WERI-Rb-1 (cell line): ENCODE data around the gene VSIG4.
"Not testable (repeated sequence)": the region's sequence is repeated elsewhere in the genome, so short reads cannot be mapped to it uniquely, and the experiment has no call there.

Source experiments
- DNase-seq: peaks from one replicate; pipeline ENCODE4 v3.0.0-alpha.2; 2020
- H3K27ac ChIP-seq: fragments of 250-450 bp; sonication (Bioruptor Pico); 2 replicates; pipeline ENCODE4 v1.5.1; 2020; ENCODE audit warnings: mild to moderate bottlenecking, moderate library complexity
- H3K27me3 ChIP-seq: fragments of 250-450 bp; sonication (Bioruptor Pico); 2 replicates; pipeline ENCODE4 v1.5.1; 2021; ENCODE audit warnings: mild to moderate bottlenecking, low read depth, moderate library complexity; ENCODE audit not compliant: insufficient read depth, severe bottlenecking
- H3K36me3 ChIP-seq: fragments of 250-450 bp; sonication (Bioruptor Pico); 2 replicates; pipeline ENCODE4 v1.5.1; 2020; ENCODE audit warnings: mild to moderate bottlenecking, moderate library complexity
- H3K4me3 ChIP-seq: 2 replicates; pipeline ENCODE4 v1.5.1; 2011; ENCODE audit warnings: low read depth, mild to moderate bottlenecking, control low read depth, low read length
- H3K9me3 ChIP-seq: fragments of 250-450 bp; sonication (Bioruptor Pico); 2 replicates; pipeline ENCODE4 v1.5.1; 2021; ENCODE audit warnings: mild to moderate bottlenecking, moderate library complexity; ENCODE audit not compliant: severe bottlenecking
- TF ChIP-seq, protein P1 (sequence below): IDR thresholded peaks from 2 replicates; pipeline ENCODE4 v1.5.1; 2011; ENCODE audit warnings: low read depth, mild to moderate bottlenecking, control low read depth, inconsistent platforms, low read length

VSIG4 gene

GRCh38 chrX:65993332-65993731 is 46.5 kb downstream of the VSIG4 start:
- TF ChIP-seq, protein P1, sequence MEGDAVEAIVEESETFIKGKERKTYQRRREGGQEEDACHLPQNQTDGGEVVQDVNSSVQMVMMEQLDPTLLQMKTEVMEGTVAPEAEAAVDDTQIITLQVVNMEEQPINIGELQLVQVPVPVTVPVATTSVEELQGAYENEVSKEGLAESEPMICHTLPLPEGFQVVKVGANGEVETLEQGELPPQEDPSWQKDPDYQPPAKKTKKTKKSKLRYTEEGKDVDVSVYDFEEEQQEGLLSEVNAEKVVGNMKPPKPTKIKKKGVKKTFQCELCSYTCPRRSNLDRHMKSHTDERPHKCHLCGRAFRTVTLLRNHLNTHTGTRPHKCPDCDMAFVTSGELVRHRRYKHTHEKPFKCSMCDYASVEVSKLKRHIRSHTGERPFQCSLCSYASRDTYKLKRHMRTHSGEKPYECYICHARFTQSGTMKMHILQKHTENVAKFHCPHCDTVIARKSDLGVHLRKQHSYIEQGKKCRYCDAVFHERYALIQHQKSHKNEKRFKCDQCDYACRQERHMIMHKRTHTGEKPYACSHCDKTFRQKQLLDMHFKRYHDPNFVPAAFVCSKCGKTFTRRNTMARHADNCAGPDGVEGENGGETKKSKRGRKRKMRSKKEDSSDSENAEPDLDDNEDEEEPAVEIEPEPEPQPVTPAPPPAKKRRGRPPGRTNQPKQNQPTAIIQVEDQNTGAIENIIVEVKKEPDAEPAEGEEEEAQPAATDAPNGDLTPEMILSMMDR: no peak
- H3K27me3 ChIP-seq: peaks cover 11% of the 10 kb centered on the region
- H3K9me3 ChIP-seq: no peaks in the 10 kb centered on the region
- no peak overlapping the region for H3K4me3 ChIP-seq
- DNase-seq: no peak
- H3K27ac ChIP-seq: no peak overlapping the region
- no peaks in the 10 kb centered on the region for H3K36me3 ChIP-seq

GRCh38 chrX:65990702-65991101 is 49.2 kb downstream of the VSIG4 start:
- H3K9me3 ChIP-seq: no peaks in the 10 kb centered on the region
- H3K27ac ChIP-seq: no peak overlapping the region
- peaks cover 19% of the 10 kb centered on the region for H3K27me3 ChIP-seq
- no peak for DNase-seq
- TF ChIP-seq, protein P1: no peak
- H3K4me3 ChIP-seq: no peak overlapping the region
- H3K36me3 ChIP-seq: no peaks in the 10 kb centered on the region

GRCh38 chrX:65987811-65988210 is 52.1 kb downstream of the VSIG4 start:
- DNase-seq: no peak
- Histone ChIP-seq H3K4me3 (no peak overlapping the region), H3K9me3 (no peaks in the 10 kb centered on the region), H3K36me3 (no peaks in the 10 kb centered on the region), H3K27ac (no peak overlapping the region), H3K27me3 (peaks cover 32% of the 10 kb centered on the region)
- TF ChIP-seq, protein P1: no peak

- Histone ChIP-seq H3K4me3 (no peak overlapping the region), H3K27me3 (peaks cover 38% of the 10 kb centered on the region), H3K27ac (no peak overlapping the region), H3K9me3 (no peaks in the 10 kb centered on the region), H3K36me3 (no peaks in the 10 kb centered on the region)
- TF ChIP-seq, protein P1: peak; percentile 58
- DNase-seq: peak; percentile 10
These were observed 53.8 kb downstream of the VSIG4 start for GRCh38 chrX:65985922-65986588.

DNA sequence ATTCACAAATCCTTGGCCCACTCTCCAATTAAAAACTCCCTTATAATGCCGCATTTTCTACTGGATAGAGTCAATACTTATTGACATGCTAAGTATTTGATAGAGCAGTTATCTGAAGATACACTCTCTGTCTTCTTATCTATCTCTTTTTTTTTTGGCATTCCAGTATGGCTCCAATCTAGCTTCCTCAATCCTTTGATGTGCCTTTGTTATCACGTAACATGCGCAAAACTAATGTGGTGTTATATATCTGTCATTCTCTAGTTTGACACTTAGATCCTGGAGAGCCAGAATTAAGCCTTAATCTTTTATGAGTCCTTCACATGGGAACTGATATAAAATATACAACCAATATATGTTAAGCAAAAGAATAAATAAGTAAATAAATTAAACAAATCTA is 54.7 kb downstream of the VSIG4 start:
- no peak overlapping the region for H3K4me3 ChIP-seq
- no peak for DNase-seq

DNA sequence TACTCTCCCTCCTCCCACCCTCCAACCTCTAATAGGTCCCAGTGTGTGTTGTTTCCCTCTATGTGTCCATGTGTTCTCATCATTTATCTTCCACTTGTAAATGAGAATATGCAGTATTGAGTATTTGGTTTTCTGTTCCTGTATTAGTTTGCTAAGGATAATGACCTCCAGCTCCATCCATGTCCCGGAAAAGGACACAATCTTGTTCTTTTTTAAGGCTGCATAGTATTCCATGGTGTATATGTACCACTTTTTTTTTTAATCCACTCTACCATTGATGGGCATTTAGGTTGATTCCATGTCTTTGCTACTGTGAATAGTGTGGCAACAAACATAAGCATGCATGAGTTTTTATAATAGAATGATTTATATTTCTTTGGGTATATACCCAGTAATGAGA is 62.7 kb downstream of the VSIG4 start:
- not testable (repeated sequence) for H3K36me3 ChIP-seq, DNase-seq, H3K4me3 ChIP-seq, H3K27ac ChIP-seq, H3K9me3 ChIP-seq
- peaks cover 26% of the 10 kb centered on the region for H3K27me3 ChIP-seq

More for the DNA sequence above, 54.7 kb downstream of the VSIG4 start:
- no peaks in the 10 kb centered on the region for H3K9me3 ChIP-seq
- no peak overlapping the region for H3K27ac ChIP-seq
- TF ChIP-seq, protein P1: no peak
- peaks cover 35% of the 10 kb centered on the region for H3K27me3 ChIP-seq
- H3K36me3 ChIP-seq: no peaks in the 10 kb centered on the region
